Activated naive CD4-positive, alpha-beta T cell treated with anti-CD3 and anti-CD28 coated beads, Interleukin-2, amount 50 U/mL, for 72 hours (primary cell): ENCODE data around the gene TBC1D1. TPM values are rescaled to one million over a fixed set of nuclear protein-coding genes. Genes with fewer than 3 reads are reported as not detected.

Source experiments
- ATAC-seq, 2 donors: fragments of 150-1000 bp; cut with Tn5 transposase; 2 replicates each; pipeline ENCODE4 v1.10.0; 2021; ENCODE audit warnings: mild to moderate bottlenecking in 2 of 2, moderate library complexity in 2 of 2
- DNase-seq, 2 donors: peaks; one replicate each; pipeline ENCODE4 v3.0.0; 2021 to 2022; ENCODE audit warnings: low spot score in 2 of 2
- H3K27ac Mint-ChIP-seq, 2 donors: one replicate each; pipeline ENCODE4 v1.8.0; 2022; ENCODE audit warnings: mild to moderate bottlenecking in 2 of 2, mixed read lengths in 2 of 2
- H3K36me3 Mint-ChIP-seq, 2 donors: one replicate each; pipeline ENCODE4 v1.8.0; 2022; ENCODE audit warnings: mixed read lengths in 2 of 2
- H3K9me3 Mint-ChIP-seq, 2 donors: one replicate each; pipeline ENCODE4 v1.8.0; 2022; ENCODE audit warnings: mixed read lengths in 2 of 2
- total RNA-seq, 2 donors: library from RNA; stranded (reverse); gene quantifications; one replicate each; pipeline ENCODE4 v1.2.3, GENCODE V29; 2022

Gene TBC1D1
- total RNA-seq, 2 donors from 2014 or later, result 47.1 to 68.6 TPM

GRCh38 chr4:37990731-37991245 lies 99.9 kb downstream of the TBC1D1 start:
- H3K27ac Mint-ChIP-seq, result no peak overlapping the region

GRCh38 chr4:37991623-37992410 lies 100.9 kb downstream of the TBC1D1 start:
- no peak overlapping the region for H3K27ac Mint-ChIP-seq
- DNase-seq (no peak), ATAC-seq (no peak)
- peaks cover 0 to 8% of the 10 kb centered on the region in 2 donors for H3K36me3 Mint-ChIP-seq
- H3K9me3 Mint-ChIP-seq, result no peaks in the 10 kb centered on the region

More at GRCh38 chr4:37990731-37991245, 99.9 kb downstream of the TBC1D1 start:
- Mint-ChIP-seq H3K36me3 (peaks cover 0 to 8% of the 10 kb centered on the region in 2 donors), H3K9me3 (no peaks in the 10 kb centered on the region)
- ATAC-seq (no peak), DNase-seq (no peak)

- Mint-ChIP-seq H3K36me3 (peaks cover 0 to 8% of the 10 kb centered on the region in 2 donors), H3K9me3 (no peaks in the 10 kb centered on the region), H3K27ac (no peak overlapping the region)
- ATAC-seq, result no peak
- DNase-seq, result no peak
These were observed 102.9 kb downstream of the TBC1D1 start for GRCh38 chr4:37993806-37994205.

GRCh38 chr4:37994569-37994968 lies 103.7 kb downstream of the TBC1D1 start:
- ATAC-seq (no peak), DNase-seq (no peak)
- Mint-ChIP-seq H3K36me3 (peaks cover 0 to 8% of the 10 kb centered on the region in 2 donors), H3K9me3 (no peaks in the 10 kb centered on the region), H3K27ac (no peak overlapping the region)

GRCh38 chr4:37995299-37995821 lies 104.5 kb downstream of the TBC1D1 start:
- Mint-ChIP-seq H3K36me3 (peaks cover 0 to 8% of the 10 kb centered on the region in 2 donors), H3K9me3 (no peaks in the 10 kb centered on the region), H3K27ac (no peak overlapping the region)
- ATAC-seq, result no peak
- no peak for DNase-seq

GRCh38 chr4:37995981-37996775 lies 105.3 kb downstream of the TBC1D1 start:
- ATAC-seq (no peak), DNase-seq (no peak)
- no peaks in the 10 kb centered on the region for H3K9me3 Mint-ChIP-seq
- peaks cover 0 to 8% of the 10 kb centered on the region in 2 donors for H3K36me3 Mint-ChIP-seq
- no peak overlapping the region for H3K27ac Mint-ChIP-seq

- DNase-seq (no peak), ATAC-seq (no peak)
- Mint-ChIP-seq H3K36me3 (no peaks in the 10 kb centered on the region), H3K27ac (no peak overlapping the region), H3K9me3 (no peaks in the 10 kb centered on the region)
These were observed 107.3 kb downstream of the TBC1D1 start for GRCh38 chr4:37998226-37998625.

GRCh38 chr4:37999000-37999716 lies 108.3 kb downstream of the TBC1D1 start:
- Mint-ChIP-seq H3K27ac (no peak overlapping the region), H3K9me3 (no peaks in the 10 kb centered on the region), H3K36me3 (no peaks in the 10 kb centered on the region)
- ATAC-seq (no peak), DNase-seq (no peak)

GRCh38 chr4:37999965-38000364 lies 109.1 kb downstream of the TBC1D1 start:
- DNase-seq (no peak), ATAC-seq (no peak)
- H3K36me3 Mint-ChIP-seq, result no peaks in the 10 kb centered on the region

GRCh38 chr4:38001927-38002326 lies 111.0 kb downstream of the TBC1D1 start:
- H3K36me3 Mint-ChIP-seq, result no peaks in the 10 kb centered on the region
- DNase-seq (no peak), ATAC-seq (no peak)
- no peak overlapping the region for H3K27ac Mint-ChIP-seq
- H3K9me3 Mint-ChIP-seq, result no peaks in the 10 kb centered on the region

More at GRCh38 chr4:37999965-38000364, 109.1 kb downstream of the TBC1D1 start:
- H3K27ac Mint-ChIP-seq, result no peak overlapping the region
- H3K9me3 Mint-ChIP-seq, result no peaks in the 10 kb centered on the region

GRCh38 chr4:38002451-38003071 lies 111.7 kb downstream of the TBC1D1 start:
- no peak for ATAC-seq
- no peaks in the 10 kb centered on the region for H3K9me3 Mint-ChIP-seq
- no peak for DNase-seq
- no peaks in the 10 kb centered on the region for H3K36me3 Mint-ChIP-seq
- no peak overlapping the region for H3K27ac Mint-ChIP-seq

GRCh38 chr4:38003102-38003501 lies 112.2 kb downstream of the TBC1D1 start:
- DNase-seq (no peak), ATAC-seq (no peak)
- Mint-ChIP-seq H3K27ac (no peak overlapping the region), H3K36me3 (no peaks in the 10 kb centered on the region), H3K9me3 (no peaks in the 10 kb centered on the region)

- DNase-seq (no peak), ATAC-seq (no peak)
- no peaks in the 10 kb centered on the region for H3K36me3 Mint-ChIP-seq
- H3K27ac Mint-ChIP-seq, result no peak overlapping the region
- H3K9me3 Mint-ChIP-seq, result no peaks in the 10 kb centered on the region
These were observed 112.7 kb downstream of the TBC1D1 start for GRCh38 chr4:38003628-38004027.

- DNase-seq (no peak), ATAC-seq (no peak)
- H3K36me3 Mint-ChIP-seq, result no peaks in the 10 kb centered on the region
These were observed 113.2 kb downstream of the TBC1D1 start for GRCh38 chr4:38004062-38004461.

GRCh38 chr4:38004887-38005286 lies 114.0 kb downstream of the TBC1D1 start:
- Mint-ChIP-seq H3K36me3 (no peaks in the 10 kb centered on the region), H3K9me3 (no peaks in the 10 kb centered on the region), H3K27ac (no peak overlapping the region)
- ATAC-seq (no peak), DNase-seq (no peak)

More at GRCh38 chr4:38004062-38004461, 113.2 kb downstream of the TBC1D1 start:
- Mint-ChIP-seq H3K27ac (no peak overlapping the region), H3K9me3 (no peaks in the 10 kb centered on the region)

GRCh38 chr4:38005637-38006036 lies 114.8 kb downstream of the TBC1D1 start:
- ATAC-seq (no peak), DNase-seq (no peak)
- Mint-ChIP-seq H3K36me3 (no peaks in the 10 kb centered on the region), H3K27ac (no peak overlapping the region), H3K9me3 (no peaks in the 10 kb centered on the region)
